Measurements from ENCODE around the gene RPS3.

The RPS3 gene

DNA sequence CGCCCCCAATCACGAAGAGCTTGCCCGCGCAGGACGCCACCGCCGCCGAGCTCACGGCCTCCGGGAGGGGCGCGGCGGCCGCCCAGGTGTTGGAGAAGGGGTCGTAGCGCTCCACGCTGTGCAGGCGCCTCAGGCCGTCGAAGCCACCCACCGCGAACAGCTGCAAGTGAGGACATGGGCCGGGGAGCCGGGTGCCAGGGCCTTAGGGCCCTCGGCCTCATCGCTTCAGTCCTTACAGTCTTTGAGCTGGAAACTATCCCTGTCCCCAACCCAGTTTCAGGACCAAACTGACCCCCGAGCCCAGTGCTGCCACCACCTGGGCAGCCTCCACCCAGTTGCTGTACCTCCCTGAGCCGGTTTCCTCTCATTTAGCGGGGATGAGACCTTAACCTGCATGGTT lies 26.1 kb downstream of the RPS3 start:
- Histone ChIP-seq H3K9me3 (ENCODE audit: control insufficient read depth in 5 of 5, low read length in 5 of 5) (peaks cover 0 to 8% (median 5%) of the 10 kb centered on the region in 5 donors), H3K36me3 (ENCODE audit: control insufficient read depth in 5 of 5, insufficient read depth in 5 of 5, low read length in 5 of 5) (peaks cover 0 to 22% (median 15%) of the 10 kb centered on the region in 5 donors), H3K4me3 (ENCODE audit: low read depth in 1 of 5, low read length in 5 of 5) (no peak overlapping the region), H3K9ac (ENCODE audit: low read length in 5 of 5) (no peak overlapping the region), H3K27me3 (ENCODE audit: control insufficient read depth in 5 of 5, insufficient read depth in 4 of 5, low read length in 5 of 5) (no peaks in the 10 kb centered on the region), H3K4me1 (ENCODE audit: control insufficient read depth in 5 of 5, insufficient read depth in 5 of 5, low read length in 5 of 5) (peaks cover 2 to 21% (median 14%) of the 10 kb centered on the region in 5 donors), H3K27ac (ENCODE audit: low read depth, low read length) (no peak overlapping the region)

- H3K4me3 ChIP-seq (ENCODE audit: low read depth in 1 of 5, low read length in 5 of 5) = no peak overlapping the region
- H3K9me3 ChIP-seq (ENCODE audit: control insufficient read depth in 5 of 5, low read length in 5 of 5) = peaks cover 0 to 8% (median 5%) of the 10 kb centered on the region in 5 donors
- no peak overlapping the region for H3K9ac ChIP-seq (ENCODE audit: low read length in 5 of 5)
- H3K27ac ChIP-seq (ENCODE audit: low read depth, low read length) = no peak overlapping the region
- peaks cover 0 to 20% (median 15%) of the 10 kb centered on the region in 5 donors for H3K36me3 ChIP-seq (ENCODE audit: control insufficient read depth in 5 of 5, insufficient read depth in 5 of 5, low read length in 5 of 5)
- peaks cover 2 to 27% (median 22%) of the 10 kb centered on the region in 5 donors for H3K4me1 ChIP-seq (ENCODE audit: control insufficient read depth in 5 of 5, insufficient read depth in 5 of 5, low read length in 5 of 5)
- peaks cover 0 to 13% (median 3%) of the 10 kb centered on the region in 5 donors for H3K27me3 ChIP-seq (ENCODE audit: control insufficient read depth in 5 of 5, insufficient read depth in 4 of 5, low read length in 5 of 5)
These were observed 27.4 kb downstream of the RPS3 start for GRCh38 chr11:75426720-75427086.

- Histone ChIP-seq H3K4me1 (ENCODE audit: control insufficient read depth in 5 of 5, insufficient read depth in 5 of 5, low read length in 5 of 5) (peaks cover 2 to 27% (median 22%) of the 10 kb centered on the region in 5 donors), H3K27ac (ENCODE audit: low read depth, low read length) (no peak overlapping the region), H3K4me3 (ENCODE audit: low read depth in 1 of 5, low read length in 5 of 5) (no peak overlapping the region), H3K36me3 (ENCODE audit: control insufficient read depth in 5 of 5, insufficient read depth in 5 of 5, low read length in 5 of 5) (peaks cover 0 to 19% (median 15%) of the 10 kb centered on the region in 5 donors), H3K9ac (ENCODE audit: low read length in 5 of 5) (no peak overlapping the region), H3K27me3 (ENCODE audit: control insufficient read depth in 5 of 5, insufficient read depth in 4 of 5, low read length in 5 of 5) (peaks cover 0 to 18% (median 3%) of the 10 kb centered on the region in 5 donors), H3K9me3 (ENCODE audit: control insufficient read depth in 5 of 5, low read length in 5 of 5) (peaks cover 0 to 8% (median 5%) of the 10 kb centered on the region in 5 donors)
These were observed 27.9 kb downstream of the RPS3 start for GRCh38 chr11:75427181-75427580.

DNA sequence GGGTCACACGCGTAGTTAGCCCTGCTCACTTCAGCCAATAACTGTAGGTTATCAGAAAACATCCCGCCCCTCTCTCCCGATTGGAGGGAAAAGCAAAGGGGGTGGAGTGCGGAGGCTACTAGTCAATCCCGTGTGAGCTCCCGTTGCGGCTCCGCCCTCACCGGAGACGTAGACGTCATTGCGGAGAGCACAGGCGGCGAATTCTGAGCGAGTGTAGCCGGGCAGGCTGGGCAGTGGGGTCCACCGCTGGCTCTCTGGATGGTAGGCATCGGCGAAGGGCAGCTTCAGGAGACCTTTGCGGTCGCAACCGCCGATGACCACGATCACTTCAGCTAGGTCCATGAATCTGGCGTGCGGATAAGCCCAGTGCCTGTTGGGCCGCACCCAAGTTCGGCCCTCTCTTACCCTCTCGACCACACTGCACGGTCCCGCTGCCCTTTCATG lies 29.0 kb downstream of the RPS3 start:
- Histone ChIP-seq H3K27me3 (ENCODE audit: control insufficient read depth in 5 of 5, insufficient read depth in 4 of 5, low read length in 5 of 5) (peaks cover 0 to 23% (median 3%) of the 10 kb centered on the region in 5 donors), H3K4me3 (ENCODE audit: low read depth in 1 of 5, low read length in 5 of 5) (peak overlapping the region; percentile 51 to 75 (median 64)), H3K9ac (ENCODE audit: low read length in 5 of 5) (peak overlapping the region in 2 of 5 donors; percentile 56 to 65), H3K36me3 (ENCODE audit: control insufficient read depth in 5 of 5, insufficient read depth in 5 of 5, low read length in 5 of 5) (peaks cover 0 to 7% (median 3%) of the 10 kb centered on the region in 5 donors), H3K9me3 (ENCODE audit: control insufficient read depth in 5 of 5, low read length in 5 of 5) (peaks cover 0 to 8% (median 5%) of the 10 kb centered on the region in 5 donors), H3K4me1 (ENCODE audit: control insufficient read depth in 5 of 5, insufficient read depth in 5 of 5, low read length in 5 of 5) (peaks cover 2 to 34% (median 26%) of the 10 kb centered on the region in 5 donors), H3K27ac (ENCODE audit: low read depth, low read length) (no peak overlapping the region)

GRCh38 chr11:75428989-75429640 lies 29.8 kb downstream of the RPS3 start:
- peaks cover 0 to 2% (median 0%) of the 10 kb centered on the region in 5 donors for H3K36me3 ChIP-seq (ENCODE audit: control insufficient read depth in 5 of 5, insufficient read depth in 5 of 5, low read length in 5 of 5)
- peak overlapping the region in 1 of 5 donors; percentile 65 for H3K9ac ChIP-seq (ENCODE audit: low read length in 5 of 5)
- H3K27me3 ChIP-seq (ENCODE audit: control insufficient read depth in 5 of 5, insufficient read depth in 4 of 5, low read length in 5 of 5) = peaks cover 0 to 25% (median 3%) of the 10 kb centered on the region in 5 donors
- no peak overlapping the region for H3K27ac ChIP-seq (ENCODE audit: low read depth, low read length)
- peak overlapping the region in 3 of 5 donors; percentile 35 to 75 (median 45) for H3K4me3 ChIP-seq (ENCODE audit: low read depth in 1 of 5, low read length in 5 of 5)
- peaks cover 2 to 37% (median 29%) of the 10 kb centered on the region in 5 donors for H3K4me1 ChIP-seq (ENCODE audit: control insufficient read depth in 5 of 5, insufficient read depth in 5 of 5, low read length in 5 of 5)
- H3K9me3 ChIP-seq (ENCODE audit: control insufficient read depth in 5 of 5, low read length in 5 of 5) = peaks cover 0 to 8% (median 5%) of the 10 kb centered on the region in 5 donors

GRCh38 chr11:75429641-75429901 lies 30.3 kb downstream of the RPS3 start:
- Histone ChIP-seq H3K27me3 (ENCODE audit: control insufficient read depth in 5 of 5, insufficient read depth in 4 of 5, low read length in 5 of 5) (peaks cover 0 to 25% (median 3%) of the 10 kb centered on the region in 5 donors), H3K27ac (ENCODE audit: low read depth, low read length) (no peak overlapping the region)

GRCh38 chr11:75429902-75430713 lies 30.8 kb downstream of the RPS3 start:
- no peak overlapping the region for H3K27ac ChIP-seq (ENCODE audit: low read depth, low read length)
- peak overlapping the region in 4 of 5 donors; percentile 46 to 66 (median 60) for H3K4me3 ChIP-seq (ENCODE audit: low read depth in 1 of 5, low read length in 5 of 5)
- peaks cover 0 to 25% (median 3%) of the 10 kb centered on the region in 5 donors for H3K27me3 ChIP-seq (ENCODE audit: control insufficient read depth in 5 of 5, insufficient read depth in 4 of 5, low read length in 5 of 5)
- peaks cover 2 to 37% (median 29%) of the 10 kb centered on the region in 5 donors for H3K4me1 ChIP-seq (ENCODE audit: control insufficient read depth in 5 of 5, insufficient read depth in 5 of 5, low read length in 5 of 5)
- H3K9ac ChIP-seq (ENCODE audit: low read length in 5 of 5) = peak overlapping the region in 1 of 5 donors; percentile 17
- H3K9me3 ChIP-seq (ENCODE audit: control insufficient read depth in 5 of 5, low read length in 5 of 5) = peaks cover 0 to 8% (median 5%) of the 10 kb centered on the region in 5 donors
- H3K36me3 ChIP-seq (ENCODE audit: control insufficient read depth in 5 of 5, insufficient read depth in 5 of 5, low read length in 5 of 5) = peaks cover 0 to 11% (median 8%) of the 10 kb centered on the region in 5 donors

More at GRCh38 chr11:75429641-75429901, 30.3 kb downstream of the RPS3 start:
- H3K9ac ChIP-seq (ENCODE audit: low read length in 5 of 5) = no peak overlapping the region
- peaks cover 0 to 6% (median 3%) of the 10 kb centered on the region in 5 donors for H3K36me3 ChIP-seq (ENCODE audit: control insufficient read depth in 5 of 5, insufficient read depth in 5 of 5, low read length in 5 of 5)
- H3K9me3 ChIP-seq (ENCODE audit: control insufficient read depth in 5 of 5, low read length in 5 of 5) = peaks cover 0 to 8% (median 5%) of the 10 kb centered on the region in 5 donors
- H3K4me1 ChIP-seq (ENCODE audit: control insufficient read depth in 5 of 5, insufficient read depth in 5 of 5, low read length in 5 of 5) = peaks cover 2 to 37% (median 29%) of the 10 kb centered on the region in 5 donors
- H3K4me3 ChIP-seq (ENCODE audit: low read depth in 1 of 5, low read length in 5 of 5) = peak overlapping the region in 3 of 5 donors; percentile 35 to 45 (median 36)

DNA sequence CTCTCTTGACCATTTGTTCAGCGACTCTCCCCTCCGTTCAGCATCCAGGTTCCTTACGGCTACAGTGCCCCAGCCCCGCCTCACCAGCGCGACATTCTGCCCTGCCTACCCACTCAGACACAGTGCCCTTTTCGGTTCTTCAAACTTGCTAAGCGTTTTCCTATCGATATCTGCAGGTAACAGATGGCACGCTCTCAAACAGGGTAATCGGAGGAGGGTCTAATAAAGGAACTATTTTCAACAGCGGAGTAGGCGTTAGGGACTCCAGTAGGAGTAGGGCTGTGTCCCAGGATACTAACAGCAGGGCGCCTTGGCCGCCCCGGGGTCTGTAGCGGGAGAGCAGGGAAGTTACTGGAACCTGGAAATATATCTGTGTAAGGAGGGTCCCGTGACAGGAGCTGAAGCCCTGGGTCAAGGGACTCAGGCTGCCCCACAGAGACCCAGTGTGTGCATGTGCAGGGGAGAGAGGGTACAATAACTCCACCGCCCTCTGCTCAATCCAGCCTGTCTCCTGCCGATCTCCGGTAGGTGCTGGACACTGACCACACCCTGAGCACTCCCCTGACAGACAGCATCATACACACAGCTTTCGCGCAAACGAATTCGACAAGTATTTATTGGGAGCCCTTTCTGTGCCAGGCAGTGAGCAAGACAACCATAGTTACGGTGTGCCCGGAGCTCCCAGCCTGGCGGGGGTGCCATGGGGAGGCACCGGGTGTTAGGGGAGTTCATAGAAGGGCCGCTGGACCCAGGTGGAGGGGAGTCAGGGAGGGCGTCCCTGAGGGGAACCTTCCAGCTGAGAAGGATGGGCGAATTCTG lies 31.6 kb downstream of the RPS3 start:
- H3K27me3 ChIP-seq (ENCODE audit: control insufficient read depth in 5 of 5, insufficient read depth in 4 of 5, low read length in 5 of 5) = peaks cover 0 to 25% (median 3%) of the 10 kb centered on the region in 5 donors
- peak overlapping the region in 4 of 5 donors; percentile 46 to 66 (median 60) for H3K4me3 ChIP-seq (ENCODE audit: low read depth in 1 of 5, low read length in 5 of 5)
- H3K9me3 ChIP-seq (ENCODE audit: control insufficient read depth in 5 of 5, low read length in 5 of 5) = peaks cover 0 to 8% (median 5%) of the 10 kb centered on the region in 5 donors
- peak overlapping the region in 1 of 5 donors; percentile 17 for H3K9ac ChIP-seq (ENCODE audit: low read length in 5 of 5)
- H3K36me3 ChIP-seq (ENCODE audit: control insufficient read depth in 5 of 5, insufficient read depth in 5 of 5, low read length in 5 of 5) = peaks cover 0 to 20% (median 16%) of the 10 kb centered on the region in 5 donors
- peaks cover 2 to 37% (median 29%) of the 10 kb centered on the region in 5 donors for H3K4me1 ChIP-seq (ENCODE audit: control insufficient read depth in 5 of 5, insufficient read depth in 5 of 5, low read length in 5 of 5)
- H3K27ac ChIP-seq (ENCODE audit: low read depth, low read length) = no peak overlapping the region

All from subcutaneous abdominal adipose tissue (tissue), 5 donors.